Measurements from ENCODE around the gene GAPVD1. TPM values are rescaled to one million over a fixed set of nuclear protein-coding genes. Genes with fewer than 3 reads are reported as not detected.

The GAPVD1 gene
- total RNA-seq, 1 donor from 2014 or later = 54.8 TPM

- H3K4me1 ChIP-seq = peaks cover 16% of the 10 kb centered on the region
- TF ChIP-seq CTCF (IDR thresholded peaks at IDR 0.05) = no peak
- TF ChIP-seq POLR2AphosphoS5 (IDR thresholded peaks at IDR 0.05; ENCODE audit: insufficient read depth in 1 of 2, low read depth in 1 of 2) = no peak
- TF ChIP-seq POLR2A (IDR thresholded peaks at IDR 0.05) = no peak
- no peaks in the 10 kb centered on the region for H3K27me3 ChIP-seq
- intact Hi-C loops (cut with DNase I) = loop anchor here (5.0 kb wide), 1 partner anchor 816 kb away; no protein-coding TSS in a partner anchor
- no peak for DNase-seq (ENCODE audit: extremely low spot score in 2 of 2)
- no peak overlapping the region for H3K4me3 ChIP-seq
- no peaks in the 10 kb centered on the region for H3K36me3 ChIP-seq
- no peak overlapping the region for H3K27ac ChIP-seq
- H3K9me3 ChIP-seq = no peaks in the 10 kb centered on the region
Measured at GRCh38 chr9:125411171-125411756, 149.6 kb downstream of the GAPVD1 start.

DNA sequence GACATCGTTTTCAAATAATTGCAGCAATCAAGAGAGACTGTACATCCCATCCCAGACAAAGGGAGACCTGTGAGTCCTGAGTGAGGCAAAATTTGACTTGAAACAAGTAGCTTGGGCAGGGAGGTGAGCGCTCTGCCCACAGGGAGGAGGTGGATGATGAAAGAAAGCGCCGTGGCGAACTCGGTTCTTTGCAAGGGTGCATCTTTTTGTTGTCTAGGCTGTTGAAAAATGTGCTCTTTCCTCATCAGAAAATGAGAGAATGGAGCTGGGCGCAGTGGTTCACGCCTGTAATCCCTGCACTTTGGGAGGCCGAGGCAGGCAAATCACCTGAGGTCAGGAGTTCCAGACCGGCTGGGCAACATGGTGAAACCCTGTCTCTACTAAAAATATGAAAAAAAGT lies 150.5 kb downstream of the GAPVD1 start:
- intact Hi-C loops (cut with DNase I) = loop anchor here (5.0 kb wide), 1 partner anchor 815 kb away; no protein-coding TSS in a partner anchor
- no peaks in the 10 kb centered on the region for H3K27me3 ChIP-seq
- peaks cover 20% of the 10 kb centered on the region for H3K4me1 ChIP-seq
- TF ChIP-seq CTCF (IDR thresholded peaks at IDR 0.05) (no peak), POLR2A (IDR thresholded peaks at IDR 0.05) (no peak), POLR2AphosphoS5 (IDR thresholded peaks at IDR 0.05; ENCODE audit: insufficient read depth in 1 of 2, low read depth in 1 of 2) (no peak)
- DNase-seq (ENCODE audit: extremely low spot score in 2 of 2) = no peak
- H3K27ac ChIP-seq = no peak overlapping the region
- no peaks in the 10 kb centered on the region for H3K9me3 ChIP-seq
- H3K4me3 ChIP-seq = no peak overlapping the region
- no peaks in the 10 kb centered on the region for H3K36me3 ChIP-seq

GRCh38 chr9:125413579-125413978 lies 152.0 kb downstream of the GAPVD1 start:
- H3K4me3 ChIP-seq = no peak overlapping the region
- H3K36me3 ChIP-seq = no peaks in the 10 kb centered on the region
- no peaks in the 10 kb centered on the region for H3K9me3 ChIP-seq
- DNase-seq (ENCODE audit: extremely low spot score in 2 of 2) = no peak
- intact Hi-C loops (cut with DNase I) = loop anchor here (5.0 kb wide), 1 partner anchor 814 kb away; no protein-coding TSS in a partner anchor
- TF ChIP-seq CTCF (IDR thresholded peaks at IDR 0.05) (no peak), POLR2A (IDR thresholded peaks at IDR 0.05) (no peak), POLR2AphosphoS5 (IDR thresholded peaks at IDR 0.05; ENCODE audit: insufficient read depth in 1 of 2, low read depth in 1 of 2) (no peak)
- H3K4me1 ChIP-seq = peaks cover 9% of the 10 kb centered on the region
- no peak overlapping the region for H3K27ac ChIP-seq
- H3K27me3 ChIP-seq = no peaks in the 10 kb centered on the region

- Histone ChIP-seq H3K9me3 (no peaks in the 10 kb centered on the region), H3K4me3 (no peak overlapping the region), H3K36me3 (no peaks in the 10 kb centered on the region), H3K27me3 (no peaks in the 10 kb centered on the region), H3K27ac (peak overlapping the region; percentile 53), H3K4me1 (peaks cover 6% of the 10 kb centered on the region)
- DNase-seq (ENCODE audit: extremely low spot score in 2 of 2) = no peak
- intact Hi-C loops (cut with DNase I) = no loop called here
- TF ChIP-seq POLR2AphosphoS5 (IDR thresholded peaks at IDR 0.05; ENCODE audit: insufficient read depth in 1 of 2, low read depth in 1 of 2) (no peak), CTCF (IDR thresholded peaks at IDR 0.05) (no peak), POLR2A (IDR thresholded peaks at IDR 0.05) (no peak)
Measured at GRCh38 chr9:125415583-125416460, 154.2 kb downstream of the GAPVD1 start.
